Choroid plexus epithelial cell (primary cell): ENCODE measurements around the gene CAPN2.

Experiments used
- DNase-seq: peaks from one replicate; pipeline ENCODE4 v3.0.0-alpha.2; 2010; ENCODE audit warnings: low read depth
- H3K4me3 ChIP-seq: 2 replicates; pipeline ENCODE4 v1.5.1; 2011; ENCODE audit warnings: low read depth, mild to moderate bottlenecking, control low read depth, low read length, moderate library complexity
- TF ChIP-seq, protein P1 (sequence below): conservative IDR thresholded peaks from 2 replicates; pipeline ENCODE4 v1.5.1; 2011; ENCODE audit warnings: low read depth, mild to moderate bottlenecking, control low read depth, inconsistent platforms, low read length, moderate library complexity

Gene CAPN2

DNA sequence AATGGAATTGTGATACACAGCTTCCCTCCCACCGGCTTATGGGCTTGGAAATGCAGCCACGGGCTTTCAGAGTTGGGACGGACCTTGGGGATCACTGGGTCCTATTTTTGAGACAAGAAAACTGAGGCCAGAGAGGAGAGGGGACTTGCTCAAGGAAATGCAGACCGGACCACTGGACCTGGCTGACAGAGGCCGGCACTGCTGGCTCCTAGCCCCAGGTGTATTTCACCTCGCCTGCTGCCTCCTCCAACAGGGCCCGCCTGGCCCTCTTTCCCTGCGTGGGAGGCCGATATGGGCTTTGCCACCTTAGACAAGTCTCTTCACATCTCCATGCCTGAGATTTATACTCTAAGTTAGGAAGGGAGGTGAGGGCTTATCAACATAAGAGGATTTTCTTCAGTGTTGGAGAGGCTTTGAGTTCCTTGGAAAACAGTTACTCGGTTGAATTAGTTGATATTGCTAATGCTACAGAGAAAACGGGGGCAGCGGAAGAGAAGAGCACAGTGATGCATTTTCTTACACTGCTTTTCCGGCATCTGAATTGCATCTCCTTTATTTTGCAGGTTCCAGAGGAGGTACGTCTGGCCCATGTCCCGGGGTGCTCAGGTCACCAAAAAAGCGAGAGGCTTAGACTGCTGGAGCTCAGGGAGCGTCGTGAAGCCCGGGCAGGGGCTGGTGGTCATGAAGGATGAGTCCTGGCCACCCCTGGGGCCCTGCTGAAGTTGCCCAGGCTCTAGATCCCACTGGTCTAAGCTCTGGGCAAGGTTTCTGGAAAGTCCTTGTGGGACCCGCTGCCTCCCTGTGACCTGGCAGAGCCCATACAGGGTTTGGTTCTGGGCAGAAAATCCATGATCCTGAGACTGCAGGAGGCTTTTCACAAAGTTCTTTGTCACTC, 44.7 kb downstream of the CAPN2 start:
- no peak for DNase-seq
- TF ChIP-seq, protein P1, sequence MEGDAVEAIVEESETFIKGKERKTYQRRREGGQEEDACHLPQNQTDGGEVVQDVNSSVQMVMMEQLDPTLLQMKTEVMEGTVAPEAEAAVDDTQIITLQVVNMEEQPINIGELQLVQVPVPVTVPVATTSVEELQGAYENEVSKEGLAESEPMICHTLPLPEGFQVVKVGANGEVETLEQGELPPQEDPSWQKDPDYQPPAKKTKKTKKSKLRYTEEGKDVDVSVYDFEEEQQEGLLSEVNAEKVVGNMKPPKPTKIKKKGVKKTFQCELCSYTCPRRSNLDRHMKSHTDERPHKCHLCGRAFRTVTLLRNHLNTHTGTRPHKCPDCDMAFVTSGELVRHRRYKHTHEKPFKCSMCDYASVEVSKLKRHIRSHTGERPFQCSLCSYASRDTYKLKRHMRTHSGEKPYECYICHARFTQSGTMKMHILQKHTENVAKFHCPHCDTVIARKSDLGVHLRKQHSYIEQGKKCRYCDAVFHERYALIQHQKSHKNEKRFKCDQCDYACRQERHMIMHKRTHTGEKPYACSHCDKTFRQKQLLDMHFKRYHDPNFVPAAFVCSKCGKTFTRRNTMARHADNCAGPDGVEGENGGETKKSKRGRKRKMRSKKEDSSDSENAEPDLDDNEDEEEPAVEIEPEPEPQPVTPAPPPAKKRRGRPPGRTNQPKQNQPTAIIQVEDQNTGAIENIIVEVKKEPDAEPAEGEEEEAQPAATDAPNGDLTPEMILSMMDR = no peak
- no peak overlapping the region for H3K4me3 ChIP-seq

- no peak overlapping the region for H3K4me3 ChIP-seq
These were observed 46.4 kb downstream of the CAPN2 start for GRCh38 chr1:223758734-223759133.

DNA sequence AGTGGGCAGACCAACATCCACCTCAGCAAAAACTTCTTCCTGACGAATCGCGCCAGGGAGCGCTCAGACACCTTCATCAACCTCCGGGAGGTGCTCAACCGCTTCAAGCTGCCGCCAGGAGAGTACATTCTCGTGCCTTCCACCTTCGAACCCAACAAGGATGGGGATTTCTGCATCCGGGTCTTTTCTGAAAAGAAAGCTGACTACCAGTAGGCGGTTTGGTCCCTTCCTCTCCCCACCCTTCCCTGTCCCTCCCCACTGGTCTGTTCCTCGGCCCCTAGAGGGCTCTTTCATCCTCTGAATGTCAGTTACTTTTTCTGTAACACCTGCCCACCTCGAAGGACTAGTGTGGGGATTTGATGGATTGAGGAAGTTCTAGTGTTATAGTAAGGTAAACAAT, 46.9 kb downstream of the CAPN2 start:
- DNase-seq = no peak
- TF ChIP-seq, protein P1 = peak; percentile 26
- no peak overlapping the region for H3K4me3 ChIP-seq

More at GRCh38 chr1:223758734-223759133, 46.4 kb downstream of the CAPN2 start:
- no peak for DNase-seq
- TF ChIP-seq, protein P1 = no peak

DNA sequence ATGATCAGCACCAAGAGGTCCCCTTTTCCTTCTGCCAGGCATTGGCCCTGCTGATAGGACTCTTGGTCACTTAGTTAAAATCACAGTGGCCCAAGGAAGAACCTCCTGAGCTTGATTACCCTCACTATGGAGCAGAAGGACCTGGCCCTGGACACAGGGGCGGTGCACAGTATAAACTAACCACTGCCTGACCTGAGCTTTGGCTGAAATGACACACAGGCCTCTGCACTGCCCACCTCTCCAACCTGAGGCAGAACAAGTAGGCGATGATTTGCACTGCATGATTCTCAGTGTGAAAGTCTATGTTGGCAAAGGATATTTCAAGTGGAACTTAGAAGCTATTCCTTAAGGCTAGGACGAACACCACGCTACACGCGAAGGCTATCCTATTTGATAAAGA, 48.5 kb downstream of the CAPN2 start:
- no peak for DNase-seq
- TF ChIP-seq, protein P1 = no peak
- no peak overlapping the region for H3K4me3 ChIP-seq

DNA sequence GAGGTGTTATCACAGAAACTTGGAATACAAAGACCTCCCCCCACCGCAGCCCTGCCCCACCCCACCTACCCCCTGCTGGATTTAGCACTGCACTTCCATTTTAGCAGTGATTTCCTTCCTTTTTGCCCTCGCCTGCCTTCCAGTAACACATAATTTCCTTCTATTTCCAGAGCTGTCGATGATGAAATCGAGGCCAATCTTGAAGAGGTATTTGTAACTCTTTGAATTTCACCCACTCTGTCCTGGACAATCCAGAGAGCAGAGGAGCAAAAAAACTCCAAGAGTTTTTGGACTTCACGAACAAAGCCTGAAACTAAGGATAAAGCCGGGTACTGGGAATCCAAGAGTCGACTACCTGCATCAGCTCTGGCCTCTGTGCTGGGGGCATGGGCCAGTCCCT, 49.1 kb downstream of the CAPN2 start:
- peak; percentile 56 for DNase-seq
- TF ChIP-seq, protein P1 = no peak

GRCh38 chr1:223763251-223763650, 50.9 kb downstream of the CAPN2 start:
- DNase-seq = no peak
- H3K4me3 ChIP-seq = no peak overlapping the region
- TF ChIP-seq, protein P1 = no peak

More for the DNA sequence above, 49.1 kb downstream of the CAPN2 start:
- H3K4me3 ChIP-seq = no peak overlapping the region

GRCh38 chr1:223763881-223764280, 51.5 kb downstream of the CAPN2 start:
- no peak overlapping the region for H3K4me3 ChIP-seq
- TF ChIP-seq, protein P1 = no peak
- no peak for DNase-seq
